Panc1 (cell line): ENCODE data around the gene IL10. TPM values are rescaled to one million over a fixed set of nuclear protein-coding genes. Genes with fewer than 3 reads are reported as not detected.

ENCODE experiments used
- ATAC-seq: fragments of 200-7000 bp; cut with Tn5 transposase; 2 replicates; pipeline ENCODE4 v1.9.1; 2020; ENCODE audit warnings: mild to moderate bottlenecking, moderate library complexity
- BruUV-seq: library from RNA; stranded (reverse); fragments of 400-500 nt; replicated peaks from 2 replicates; lab custom pipeline; 2021; lab: Mats Ljungman, UMichigan
- CTCF ChIA-PET: fragments of 300-600 bp; sonication (Branson Sonifier 250); formaldehyde crosslinking; loops from one replicate; lab custom pipeline; 2022; ENCODE audit warnings: antibody characterized with exemption; lab: Charles Lee
- POLR2A ChIA-PET: fragments of 300-600 bp; sonication (Branson Sonifier 250); formaldehyde crosslinking; loops from one replicate; lab custom pipeline; 2022; ENCODE audit warnings: antibody characterized with exemption; lab: Charles Lee
- DNase-seq: peaks from one replicate; pipeline ENCODE4 v3.0.0-alpha.2; 2010; ENCODE audit warnings: low read depth, low spot score
- H3K27ac ChIP-seq: 2 replicates; pipeline ENCODE4 v1.5.1; 2011; ENCODE audit warnings: mild to moderate bottlenecking, low read length, inconsistent platforms
- H3K27me3 ChIP-seq: fragments of 200-500 bp; sonication (Bioruptor generic); 2 replicates; pipeline ENCODE4 v1.6.0; 2014; ENCODE audit warnings: low read length, inconsistent platforms; ENCODE audit not compliant: control insufficient read depth, insufficient read depth
- H3K36me3 ChIP-seq: fragments of 200-500 bp; sonication (Bioruptor generic); 2 replicates; pipeline ENCODE4 v1.5.1; 2014; ENCODE audit warnings: inconsistent platforms, mild to moderate bottlenecking, low read length, moderate library complexity; ENCODE audit not compliant: control insufficient read depth, insufficient read depth
- H3K4me1 ChIP-seq: 2 replicates; pipeline ENCODE4 v1.5.1; 2011; ENCODE audit warnings: inconsistent platforms, mild to moderate bottlenecking, low read length, moderate library complexity; ENCODE audit not compliant: control insufficient read depth, insufficient read depth
- H3K4me3 ChIP-seq, 2 experiments: 2 replicates each; pipeline ENCODE4 v1.5.1; 2011 to 2012; ENCODE audit warnings: low read depth in 2 of 2, low read length in 2 of 2, mild to moderate bottlenecking in 2 of 2, inconsistent platforms in 1 of 2, moderate library complexity in 1 of 2
- H3K9me3 ChIP-seq: fragments of 200-500 bp; sonication (Bioruptor generic); 2 replicates; pipeline ENCODE4 v1.5.1; 2014; ENCODE audit warnings: low read depth, mild to moderate bottlenecking, inconsistent platforms, low read length, moderate library complexity; ENCODE audit not compliant: control insufficient read depth, insufficient read depth
- CTCF ChIP-seq: fragments of 450-650 bp; IDR thresholded peaks from 2 replicates; pipeline ENCODE4 v1.5.1; 2017; ENCODE audit warnings: mild to moderate bottlenecking
- POLR2AphosphoS5 ChIP-seq: IDR thresholded peaks from 2 replicates; pipeline ENCODE4 v1.6.1; 2012; ENCODE audit warnings: mild to moderate bottlenecking, low read depth, low read length, moderate library complexity
- REST ChIP-seq, 2 experiments: IDR thresholded peaks; 2 replicates each; pipeline ENCODE4 v1.6.1; 2011 to 2012; ENCODE audit warnings: low read depth in 2 of 2, control low read depth in 1 of 2, low read length in 1 of 2, mild to moderate bottlenecking in 1 of 2, moderate library complexity in 1 of 2; ENCODE audit not compliant: insufficient read depth in 1 of 2
- SIN3A ChIP-seq: IDR thresholded peaks from 2 replicates; pipeline ENCODE4 v1.6.1; 2012; ENCODE audit warnings: low read depth, mild to moderate bottlenecking, low read length, moderate library complexity, borderline replicate concordance; ENCODE audit not compliant: insufficient read depth
- TCF7L2 ChIP-seq: IDR thresholded peaks from 2 replicates; pipeline ENCODE4 v1.6.1; 2011; ENCODE audit warnings: mild to moderate bottlenecking, low read depth, low read length, inconsistent platforms
- in situ Hi-C: cut with HindIII; loops from 2 replicates; pipeline ENCODE4 v1.10.0; 2016; ENCODE audit warnings: low sequenced_read_pairs, low pct_unique_long_range_greater_than_20kb
- intact Hi-C: fragments of 100-400 bp; cut with micrococcal nuclease; formaldehyde crosslinking; loops from one replicate; pipeline ENCODE4 v1.10.0; 2022; ENCODE audit not compliant: unreplicated experiment
- total RNA-seq: library from RNA; stranded (reverse); gene quantifications from one replicate; pipeline ENCODE4 v1.2.1, GENCODE V29; 2021; ENCODE audit not compliant: unreplicated experiment

Gene IL10
- total RNA-seq, 1 experiment from 2014 or later = not detected

GRCh38 chr1:206732508-206732907 is 39.8 kb downstream of the IL10 start:
- ChIA-PET CTCF (no interaction called here), POLR2A (no interaction called here)
- no peaks in the 10 kb centered on the region for H3K9me3 ChIP-seq
- no peaks in the 10 kb centered on the region; the same call in 1 of the 2 replicates for H3K36me3 ChIP-seq
- H3K27ac ChIP-seq = no peak overlapping the region
- ATAC-seq (no peak), DNase-seq (no peak)
- BruUV-seq = no TSS peak
- no peaks in the 10 kb centered on the region for H3K27me3 ChIP-seq
- in situ Hi-C loops (no loop called here), intact Hi-C loops (loop anchor here (10.0 kb wide), 1 partner anchor 252 kb away; no protein-coding TSS in a partner anchor)
- no peak overlapping the region for H3K4me3 ChIP-seq
- TF ChIP-seq REST (IDR thresholded peaks at IDR 0.05; ENCODE audit: insufficient read depth in 1 of 2, low read depth in 2 of 2, low read length in 1 of 2) = no peak
- TF ChIP-seq SIN3A = no peak
- no peak for TF ChIP-seq POLR2AphosphoS5
- no peak for TF ChIP-seq TCF7L2
- TF ChIP-seq CTCF = no peak
- H3K4me1 ChIP-seq = no peaks in the 10 kb centered on the region

DNA sequence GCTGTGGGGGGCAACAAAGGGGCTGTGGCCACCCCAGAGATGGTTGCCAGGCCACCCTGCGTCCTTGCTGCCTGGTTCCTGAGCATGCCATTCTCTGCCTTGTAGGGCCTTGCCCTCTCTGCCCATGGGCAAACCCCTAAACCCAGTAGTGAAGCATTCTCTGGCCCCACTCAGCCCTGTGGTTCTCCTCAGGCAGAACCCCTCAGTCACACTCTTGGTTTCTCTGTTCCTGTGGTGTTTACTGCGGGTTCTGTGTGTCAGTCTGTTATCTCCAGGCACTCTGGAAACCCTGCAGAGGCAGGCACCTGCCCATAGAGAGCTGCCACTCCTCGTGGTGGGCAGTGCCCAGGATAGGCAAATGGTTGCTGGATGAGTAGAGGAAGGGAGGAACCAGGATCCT is 42.8 kb downstream of the IL10 start:
- Histone ChIP-seq H3K27me3 (no peaks in the 10 kb centered on the region), H3K9me3 (no peaks in the 10 kb centered on the region), H3K36me3 (no peaks in the 10 kb centered on the region; the same call in 1 of the 2 replicates), H3K27ac (no peak overlapping the region), H3K4me1 (no peaks in the 10 kb centered on the region), H3K4me3 (no peak overlapping the region)
- TF ChIP-seq REST (IDR thresholded peaks at IDR 0.05; ENCODE audit: insufficient read depth in 1 of 2, low read depth in 2 of 2, low read length in 1 of 2) (no peak), CTCF (no peak), SIN3A (no peak), TCF7L2 (no peak), POLR2AphosphoS5 (no peak)
- ChIA-PET POLR2A (no interaction called here), CTCF (no interaction called here)
- in situ Hi-C loops (no loop called here), intact Hi-C loops (no loop called here)
- ATAC-seq = no peak
- DNase-seq = no peak
- BruUV-seq = no TSS peak
